Activated CD8-positive, alpha-beta memory T cell treated with anti-CD3 and anti-CD28 coated beads for 48 hours (primary cell): ENCODE results near the gene C19orf12.
"Not testable (repeated sequence)": the region's sequence is repeated elsewhere in the genome, so short reads cannot be mapped to it uniquely, and the experiment has no call there.

ENCODE experiments used
- DNase-seq, 3 experiments: peaks; one replicate each; pipeline ENCODE4 v3.0.0-alpha.2; 2020; ENCODE audit warnings: low read depth in 2 of 3, low spot score in 2 of 3

Gene C19orf12

GRCh38 chr19:29731331-29731850, 16.3 kb upstream of the C19orf12 start:
- no peak for DNase-seq

DNA sequence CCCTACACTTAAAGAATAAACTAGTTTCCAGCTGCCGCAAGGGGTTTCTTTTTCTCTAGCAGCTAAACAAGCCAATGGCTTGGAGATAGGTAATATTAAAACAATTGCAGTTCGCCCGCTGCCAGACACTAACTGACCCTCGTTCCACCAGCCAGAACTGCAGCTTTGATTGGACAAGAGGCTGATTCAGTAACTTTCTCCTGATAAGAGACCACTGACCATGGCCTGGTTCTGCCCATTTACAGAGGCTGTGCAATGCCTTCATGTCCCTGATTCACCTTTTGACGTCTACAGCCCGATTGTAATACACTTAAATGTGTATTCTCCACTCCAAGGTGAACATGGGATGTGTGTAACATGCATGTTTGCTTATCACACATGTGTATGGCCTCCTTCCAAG, 12.8 kb upstream of the C19orf12 start:
- no peak for DNase-seq

- no peak for DNase-seq
Measured at GRCh38 chr19:29724746-29725145, 9.7 kb upstream of the C19orf12 start.

DNA sequence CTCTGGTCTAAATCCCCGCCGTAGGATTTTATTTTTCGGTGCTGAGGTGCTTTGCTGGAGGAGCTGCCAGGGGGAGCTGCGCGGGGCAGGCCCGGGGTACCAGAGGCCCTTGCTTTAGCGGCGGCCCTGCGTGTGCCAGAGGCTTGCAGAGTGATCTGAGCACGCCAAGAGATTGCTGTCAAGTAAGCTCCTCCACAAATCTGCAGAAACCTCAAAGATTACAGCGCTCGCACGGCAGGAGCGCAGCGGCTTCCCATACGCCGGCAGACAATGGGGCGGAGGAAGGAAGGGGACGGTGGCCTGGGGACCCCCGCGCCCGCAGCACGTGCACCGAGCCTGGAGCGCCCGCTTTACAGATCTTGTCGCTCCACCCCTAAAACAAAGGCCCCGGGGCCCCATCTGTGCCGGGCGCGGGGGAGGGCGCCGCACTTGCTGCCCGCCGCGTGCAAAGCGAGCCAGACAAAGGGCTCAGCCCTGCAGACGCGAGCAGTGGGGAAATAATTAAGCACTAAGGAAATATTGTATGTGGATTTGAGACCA, 9.1 kb upstream of the C19orf12 start:
- no peak for DNase-seq

DNA sequence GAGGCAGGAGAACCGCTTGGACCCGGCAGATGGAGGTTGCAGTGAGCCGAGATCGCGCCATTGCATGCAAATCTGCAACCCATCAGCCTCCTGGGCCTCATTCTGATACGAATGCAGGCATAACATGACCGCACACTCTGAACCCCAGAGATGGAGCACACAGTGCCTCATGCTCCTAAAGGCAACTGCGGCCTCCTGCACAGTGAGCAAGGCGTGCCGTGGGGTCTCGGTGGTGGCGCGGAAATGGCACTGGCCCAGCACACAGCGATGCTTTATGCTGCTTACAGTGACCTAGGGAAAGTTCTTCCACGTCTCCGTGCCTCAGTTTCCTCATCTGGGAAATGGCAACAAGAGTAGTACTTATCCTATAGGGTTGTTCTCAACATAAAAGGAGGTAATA, 2.0 kb upstream of the C19orf12 start:
- DNase-seq, result no peak

DNA sequence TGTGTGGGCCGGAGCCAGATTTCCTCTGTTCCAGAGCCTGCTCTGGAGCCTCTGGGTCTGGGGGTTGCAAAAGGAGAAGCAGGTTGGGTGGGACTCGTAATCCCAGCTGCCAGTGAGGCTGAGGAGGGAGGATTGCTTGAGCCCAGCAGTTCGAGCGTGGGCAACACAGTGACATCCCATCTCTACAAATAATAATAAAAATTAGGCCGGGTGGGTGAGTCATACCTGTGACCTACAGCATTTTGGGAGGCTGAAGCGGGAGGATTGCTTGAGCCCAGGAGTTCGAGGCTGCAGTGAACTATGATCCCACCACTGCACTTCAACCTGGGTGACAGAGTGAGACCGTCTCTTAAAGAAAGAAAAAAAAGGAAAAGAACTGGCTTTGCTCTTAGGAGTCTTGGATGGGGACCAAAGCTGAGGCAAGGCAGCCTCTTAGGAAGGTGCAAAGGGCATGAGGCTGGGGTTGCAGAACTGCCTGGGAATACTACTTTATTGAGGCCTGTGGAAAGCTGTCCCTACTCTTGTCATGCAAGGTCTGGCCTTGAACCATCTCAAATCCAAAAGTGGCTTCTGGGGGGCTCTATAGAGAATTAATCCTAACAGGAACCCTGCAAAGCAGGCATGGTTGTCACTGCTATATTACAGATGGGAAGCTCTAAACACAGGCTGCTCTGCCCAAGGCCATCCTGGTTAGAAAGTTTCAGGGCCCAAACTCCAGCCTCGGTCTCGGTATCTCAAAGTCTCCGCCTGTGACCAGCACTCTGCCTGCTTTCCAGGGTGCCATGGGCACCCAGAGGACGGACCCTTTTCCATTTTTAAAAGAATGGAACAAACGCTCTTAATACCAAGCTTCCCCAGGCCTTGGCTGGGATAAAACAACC, 880 bp upstream of the C19orf12 start:
- DNase-seq, result no peak

GRCh38 chr19:29714371-29714952, 599 bp downstream of the C19orf12 start:
- no peak for DNase-seq

GRCh38 chr19:29712744-29713516, 2.1 kb downstream of the C19orf12 start:
- no peak for DNase-seq

DNA sequence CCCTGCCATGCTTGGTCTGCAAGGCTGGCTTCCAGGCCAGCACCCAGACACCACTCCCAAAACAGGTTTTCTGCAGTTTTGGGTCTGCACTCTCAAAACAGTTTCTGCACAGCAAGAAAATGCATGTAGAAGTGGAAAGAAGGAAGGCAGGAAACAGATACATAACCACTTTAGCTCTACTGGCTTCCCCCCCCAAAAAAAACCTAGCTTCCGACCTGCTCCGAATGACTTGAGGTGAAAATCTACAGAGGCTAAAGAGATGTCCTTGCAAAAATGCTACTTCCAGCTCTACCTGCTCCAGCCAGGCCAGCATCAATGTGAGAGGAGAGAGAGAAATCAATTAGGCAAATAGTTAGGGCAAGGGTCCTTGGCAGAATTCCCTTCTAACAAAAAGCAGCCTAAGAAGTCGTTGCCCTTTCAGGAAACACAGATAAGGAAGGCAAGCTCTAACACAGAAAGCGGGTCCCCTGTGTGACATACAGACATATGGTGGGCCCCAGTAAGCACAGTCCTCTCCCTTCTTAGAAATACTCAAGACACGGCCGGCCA, 3.4 kb downstream of the C19orf12 start:
- no peak for DNase-seq

DNA sequence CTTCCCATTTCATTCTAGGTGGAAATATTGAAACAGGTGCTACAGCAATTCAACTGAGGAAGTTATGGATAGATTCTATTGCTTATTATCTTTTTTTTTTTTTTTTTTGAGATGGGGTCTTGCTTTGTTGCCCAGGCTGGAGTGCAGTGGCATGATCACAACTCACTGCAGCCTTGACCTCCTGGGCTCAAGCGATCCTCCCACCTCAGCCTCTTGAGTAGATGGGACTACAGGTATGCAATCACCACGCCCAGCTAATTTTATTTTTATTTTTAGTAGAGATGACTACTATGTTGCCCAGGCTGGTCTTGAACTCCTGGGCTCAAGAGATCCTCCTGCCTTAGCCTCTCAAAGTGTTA, 5.6 kb downstream of the C19orf12 start:
- not testable (repeated sequence) for DNase-seq

GRCh38 chr19:29708554-29709439, 6.3 kb downstream of the C19orf12 start:
- DNase-seq, result no peak

DNA sequence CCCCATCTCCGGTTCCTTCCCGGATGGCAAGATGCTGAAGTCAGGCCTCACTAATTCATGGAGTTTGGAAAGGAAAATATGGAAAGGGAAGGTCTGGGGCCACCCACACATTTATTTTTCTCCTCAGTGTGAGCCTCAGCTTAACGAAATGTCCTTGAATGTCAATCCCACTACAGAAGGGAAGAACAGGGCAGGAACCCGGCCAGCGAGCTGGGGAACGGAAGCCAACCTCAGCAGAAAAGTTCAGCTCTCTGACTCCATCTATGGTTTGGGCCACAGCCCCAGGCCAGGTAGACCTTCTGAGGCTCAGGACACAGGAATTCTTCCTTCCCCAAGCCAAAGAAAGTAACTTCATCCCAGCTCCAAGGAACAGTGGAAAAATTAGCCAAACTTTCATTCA, 8.4 kb downstream of the C19orf12 start:
- no peak for DNase-seq

DNA sequence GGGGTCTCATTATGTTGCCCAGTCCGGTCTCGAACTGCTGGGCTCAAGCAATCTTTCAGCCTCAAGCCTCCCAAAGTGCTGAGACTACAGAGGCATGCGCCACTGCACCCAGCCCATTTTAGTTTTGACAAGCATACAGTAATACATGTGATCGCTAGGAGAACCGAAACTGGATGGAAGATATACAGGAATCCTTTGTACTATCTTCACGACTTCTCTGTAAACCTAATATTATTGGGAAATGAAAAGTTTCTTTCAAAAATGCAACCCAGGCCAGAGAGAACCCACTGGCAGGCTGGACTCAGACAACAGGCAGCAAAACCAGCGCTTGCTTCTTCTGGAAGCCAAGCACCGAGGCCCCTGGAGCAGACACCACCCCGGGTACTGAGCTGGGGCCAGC, 9.4 kb downstream of the C19orf12 start:
- no peak for DNase-seq

GRCh38 chr19:29704562-29705558, 10.2 kb downstream of the C19orf12 start:
- DNase-seq, result no peak

DNA sequence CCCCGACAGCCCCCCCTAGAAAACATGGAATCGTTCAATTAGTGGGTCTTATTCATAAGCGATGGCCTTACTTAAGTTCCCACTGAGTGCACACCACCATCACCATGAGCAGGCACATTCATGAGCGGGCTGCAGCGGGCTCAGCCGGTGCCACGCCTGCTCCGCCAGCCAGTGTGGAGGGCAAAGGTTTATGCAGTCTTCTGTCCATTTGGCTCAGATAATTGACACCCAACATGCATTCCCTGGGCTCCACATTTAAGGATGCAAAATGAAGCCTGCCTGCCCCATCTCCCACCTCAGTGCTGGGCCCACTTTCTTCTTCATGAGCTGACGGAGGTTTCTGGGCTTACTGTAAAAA, 12.1 kb downstream of the C19orf12 start:
- DNase-seq, result no peak

DNA sequence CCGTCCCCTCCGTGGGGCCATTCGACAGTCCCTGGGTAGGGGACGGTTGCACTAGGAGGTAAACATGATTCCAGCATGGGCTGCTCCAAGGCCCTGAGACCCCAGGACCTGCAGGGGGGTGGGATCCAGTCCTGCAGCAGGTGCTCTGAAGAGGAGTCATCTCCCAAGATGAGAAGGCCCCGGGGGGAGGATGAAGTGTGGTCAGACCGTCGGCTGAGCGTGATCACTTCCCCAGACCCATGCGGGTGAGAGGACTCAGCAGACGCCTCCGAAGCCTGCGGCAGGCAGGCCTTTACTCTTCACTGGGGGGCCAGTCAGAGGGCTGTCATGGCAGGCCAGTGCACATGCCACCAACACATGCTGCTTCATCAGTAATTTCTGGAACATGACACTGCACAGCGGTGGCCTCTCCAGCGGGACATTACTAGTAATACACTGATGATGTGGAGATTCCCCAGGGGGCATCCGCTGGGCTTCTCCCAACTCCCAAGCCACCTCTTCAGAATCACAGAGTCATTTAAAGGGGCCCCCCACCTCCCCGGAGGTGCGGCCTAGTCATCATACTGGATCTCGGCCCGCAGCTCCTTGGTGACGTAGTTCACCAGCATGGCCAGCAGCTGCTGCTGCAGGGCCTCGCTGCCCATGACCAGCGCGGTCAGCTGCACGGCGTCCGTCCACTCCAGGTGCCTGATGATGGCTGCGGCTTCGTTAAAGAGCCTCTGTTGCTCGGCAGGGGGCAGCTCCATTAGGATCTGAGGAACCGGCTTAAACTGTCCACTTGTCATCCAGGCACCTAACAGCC, 12.7 kb downstream of the C19orf12 start:
- DNase-seq, result no peak

DNA sequence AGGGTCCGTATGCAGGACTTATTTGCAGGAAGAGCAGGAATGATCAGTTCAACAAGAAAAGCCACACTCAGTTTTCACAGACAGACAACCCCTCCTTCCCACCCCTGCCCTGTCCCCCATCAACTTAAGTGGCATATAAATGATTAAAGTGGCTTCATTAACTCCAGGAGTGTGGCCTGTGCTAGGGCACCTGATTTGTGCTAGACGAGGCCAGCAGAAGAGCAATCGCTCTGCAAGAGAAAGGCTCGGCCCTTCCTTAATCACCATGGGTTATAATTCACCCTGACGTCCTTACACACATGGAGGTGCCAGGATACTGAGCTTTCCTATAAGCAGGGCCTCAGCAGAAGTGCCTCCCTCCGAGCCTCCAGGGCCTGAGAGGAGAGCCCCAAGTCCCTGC, 14.6 kb downstream of the C19orf12 start:
- no peak for DNase-seq

- no peak for DNase-seq
Measured at GRCh38 chr19:29699861-29700260, 15.2 kb downstream of the C19orf12 start.
